Muscle of back (tissue), 11 donors: ENCODE measurements around the gene AANAT. TPM values are rescaled to one million over a fixed set of nuclear protein-coding genes. Genes with fewer than 3 reads are reported as not detected.

ENCODE experiments used
- DNase-seq, 3 donors: peaks; one replicate each; pipeline versions ENCODE4 v3.0.0 to v3.0.0-alpha.2; 2013
- polyA plus RNA-seq, 10 donors: library from polyadenylated mRNA; unstranded; fragments of 120-200 nt; gene quantifications; one replicate each; pipeline ENCODE4 v1.2.1, GENCODE V29; 2013; ENCODE audit not compliant: insufficient read length in 10 of 10

AANAT gene
- polyA plus RNA-seq, 10 donors: 0.17 to 0.83 (median 0.40) TPM; not detected in 4

DNA sequence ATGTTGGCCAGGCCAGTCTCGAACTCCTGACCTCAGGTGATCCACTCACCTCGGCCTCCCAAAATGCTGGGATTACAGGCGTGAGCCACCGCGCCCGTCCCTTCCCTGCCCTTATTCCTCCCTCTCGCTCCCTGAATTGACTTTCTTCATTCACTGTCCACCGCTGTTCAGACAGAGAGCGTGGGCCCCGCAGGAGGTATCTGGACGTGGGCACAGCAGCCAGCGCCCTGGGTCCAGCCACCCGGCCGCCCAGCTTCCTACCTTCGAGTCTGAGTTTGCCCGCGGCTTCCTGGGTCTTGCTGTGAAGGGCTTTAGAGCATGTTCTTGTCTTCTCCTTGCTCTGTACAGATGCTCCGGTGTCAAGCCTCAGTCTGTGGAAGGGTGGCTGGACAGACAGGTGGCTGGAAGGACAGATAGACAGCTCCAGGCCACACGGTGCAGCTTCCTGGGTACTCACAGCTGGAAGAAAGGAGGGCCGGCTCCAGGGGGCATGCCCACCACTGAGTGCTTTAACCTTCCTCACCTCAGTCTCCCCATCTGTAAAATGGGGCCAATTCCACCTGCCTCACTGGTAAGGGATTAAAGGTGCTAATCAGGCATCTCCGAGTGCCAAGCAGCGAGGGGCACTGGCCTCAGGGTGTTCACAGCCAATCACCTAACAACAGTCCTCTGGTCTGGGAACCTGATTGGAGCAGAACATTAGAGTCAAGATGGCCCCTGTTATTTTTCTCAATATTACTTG is 20.2 kb downstream of the AANAT start:
- DNase-seq: no peak

DNA sequence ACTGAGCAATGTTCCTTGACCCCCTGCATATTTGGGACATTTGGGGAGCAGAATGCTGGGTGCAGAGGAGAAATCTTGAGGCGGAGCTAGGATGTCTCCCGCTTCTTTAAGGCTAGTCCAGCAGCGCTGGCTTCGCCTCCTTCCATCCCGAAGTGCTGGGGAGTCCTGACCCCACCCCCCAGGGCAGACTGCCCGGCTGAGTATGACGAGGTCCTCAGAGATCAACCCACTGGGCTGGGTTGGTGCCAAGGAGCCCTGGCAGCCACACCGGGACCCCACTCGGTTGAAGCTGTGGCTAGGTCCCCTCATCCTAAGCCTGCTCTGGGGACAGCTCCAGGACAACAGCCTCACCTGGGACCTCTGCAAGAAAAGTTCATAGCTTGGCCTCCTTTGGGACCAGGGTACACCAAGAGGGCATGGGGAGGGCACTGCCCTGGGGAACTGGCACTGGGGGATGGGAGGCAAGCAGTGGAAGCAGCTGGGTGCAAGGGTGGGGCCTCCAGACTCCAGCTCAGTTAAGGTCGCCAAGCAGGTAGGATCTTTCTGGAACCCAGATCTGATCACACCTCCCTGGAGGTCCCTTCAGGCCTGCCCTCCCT is 22.8 kb downstream of the AANAT start:
- DNase-seq: no peak

DNA sequence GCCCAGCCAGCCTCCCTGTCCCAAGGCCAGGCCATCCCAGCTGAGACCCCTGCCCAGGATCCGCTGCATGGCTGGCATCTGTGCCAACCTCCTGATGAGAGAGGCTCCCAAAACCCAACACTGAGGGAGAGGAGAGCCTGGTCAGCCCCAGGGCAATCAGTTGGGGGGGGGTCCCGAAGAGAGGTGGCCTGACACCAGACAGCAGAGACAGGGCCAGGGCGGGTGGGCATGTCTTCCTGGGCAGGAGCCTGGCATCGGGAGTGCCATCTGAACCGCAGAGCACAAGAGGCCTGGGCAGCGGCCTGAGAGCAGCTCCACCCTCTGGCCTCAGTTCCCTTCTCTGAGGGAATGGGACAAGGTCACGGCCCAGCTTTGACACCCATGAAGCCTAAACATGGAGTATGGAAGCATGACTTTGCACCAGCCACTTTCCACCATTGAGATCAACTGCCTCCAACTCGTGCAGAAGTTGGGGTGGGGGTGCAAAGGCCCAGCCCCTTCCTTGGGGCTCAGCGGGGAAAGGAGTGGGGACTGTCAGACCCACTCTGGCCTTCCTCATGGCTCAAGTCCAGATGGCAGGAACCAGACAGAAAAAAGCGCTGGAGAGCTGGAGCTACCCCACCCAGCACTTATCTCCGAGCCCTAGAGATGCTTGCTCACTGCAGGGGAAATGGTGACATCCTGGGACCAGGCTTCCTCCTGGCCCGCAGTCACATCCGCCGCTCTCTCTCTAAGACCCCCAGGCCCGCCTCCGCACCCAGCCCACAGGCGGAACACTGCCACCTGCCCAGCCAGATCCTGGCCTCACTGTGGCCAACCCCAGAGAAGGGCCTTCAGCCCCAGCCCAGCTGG is 24.1 kb downstream of the AANAT start:
- DNase-seq: no peak

DNA sequence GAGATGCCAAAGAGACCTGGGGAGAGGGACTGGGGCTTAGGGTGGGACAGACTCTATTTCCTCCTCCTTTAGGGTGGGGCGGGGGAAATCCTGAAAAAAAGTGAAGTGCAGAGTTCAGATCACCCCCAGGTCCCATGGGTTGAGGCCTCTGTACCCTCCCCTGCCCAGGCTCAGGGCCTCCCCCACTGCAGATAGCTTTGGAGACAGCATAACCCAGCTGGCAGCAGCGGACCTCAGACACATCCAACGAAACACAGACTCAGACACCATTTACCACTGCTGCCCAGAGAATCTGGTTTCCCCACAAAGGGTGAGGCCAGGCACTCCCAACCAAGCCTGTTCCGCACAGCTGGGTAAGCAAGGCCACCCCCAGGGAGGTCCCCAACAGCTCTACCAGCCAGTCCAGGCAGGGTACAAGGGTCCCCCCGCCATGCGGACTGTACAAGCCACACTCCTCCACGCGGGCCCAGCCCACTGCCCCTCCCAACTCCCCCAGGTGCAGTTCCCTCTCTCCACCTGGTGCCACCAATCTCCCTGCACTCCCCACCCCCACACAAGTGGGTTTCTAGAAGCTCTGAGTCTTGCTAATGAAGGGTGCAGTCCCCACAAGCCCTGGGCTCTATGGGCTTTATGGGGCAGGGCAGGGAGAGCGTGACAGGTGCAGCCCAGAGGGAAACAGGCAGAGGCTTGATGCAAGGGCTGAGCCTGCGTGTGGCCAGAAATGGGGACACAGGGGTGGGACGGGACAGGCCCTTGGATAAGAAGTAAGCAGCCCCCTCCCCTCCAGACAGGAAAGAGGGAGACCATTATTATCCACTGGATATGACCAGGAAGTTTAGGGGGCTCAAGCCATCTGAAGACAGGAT is 25.0 kb downstream of the AANAT start:
- no peak for DNase-seq

DNA sequence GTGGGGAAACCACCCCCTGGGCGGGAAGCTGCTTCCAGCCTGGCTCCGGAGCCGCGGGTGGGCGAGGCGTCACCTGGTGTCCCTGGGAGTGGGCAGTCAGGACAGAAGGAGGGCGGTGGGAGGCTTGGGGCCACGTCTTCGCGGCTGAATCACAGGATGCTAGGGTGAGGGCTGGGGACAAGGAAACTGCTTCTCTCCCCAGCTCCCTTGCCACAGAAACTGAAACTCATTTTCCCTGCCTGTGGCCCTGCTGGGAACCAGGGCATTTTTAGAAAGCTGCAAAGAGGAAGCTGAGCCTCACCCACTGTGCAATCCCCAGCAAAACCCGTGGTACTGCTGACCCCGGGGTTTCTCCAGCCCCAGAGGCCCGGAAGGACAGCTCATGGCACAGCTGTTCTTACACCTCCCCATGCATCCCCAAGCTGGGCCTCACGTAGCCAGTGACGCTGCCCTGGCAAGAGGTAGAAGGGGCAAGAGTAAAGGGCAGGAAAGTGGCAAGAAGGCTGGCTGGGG is 25.6 kb downstream of the AANAT start:
- DNase-seq: peak; percentile 45 to 71 (median 55)

DNA sequence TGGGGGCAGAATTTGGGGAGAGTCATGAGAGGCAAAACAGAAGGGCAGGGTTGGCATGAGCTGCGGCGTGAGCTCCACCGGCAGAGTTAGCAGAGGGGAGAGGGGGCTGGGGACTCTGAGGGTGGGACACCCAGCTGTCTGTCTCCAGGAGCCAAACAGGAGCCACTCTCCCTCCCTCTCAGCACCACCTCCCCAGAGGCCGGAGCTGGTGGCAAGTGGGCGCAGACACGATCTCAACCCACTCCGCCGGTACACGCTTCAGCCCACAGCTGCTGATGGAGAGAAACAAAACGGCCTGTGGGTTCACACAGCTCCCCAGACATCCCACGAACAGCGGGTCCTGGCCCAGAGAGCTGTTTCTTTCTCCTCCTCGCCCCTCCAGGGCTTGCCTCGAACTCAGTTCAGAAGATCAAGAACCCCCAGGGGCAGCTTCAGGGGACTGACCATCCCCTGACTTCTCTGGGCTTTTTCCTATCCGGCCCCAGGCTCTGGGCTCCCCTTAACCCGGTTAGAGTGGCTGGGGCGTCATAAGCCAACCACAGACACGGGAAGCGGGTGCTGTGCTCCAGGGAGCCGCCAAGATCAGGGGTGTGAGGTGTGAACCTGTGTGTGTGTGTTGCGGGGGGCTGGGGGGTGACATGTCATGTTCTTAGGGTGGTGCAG is 26.2 kb downstream of the AANAT start:
- DNase-seq: no peak

DNA sequence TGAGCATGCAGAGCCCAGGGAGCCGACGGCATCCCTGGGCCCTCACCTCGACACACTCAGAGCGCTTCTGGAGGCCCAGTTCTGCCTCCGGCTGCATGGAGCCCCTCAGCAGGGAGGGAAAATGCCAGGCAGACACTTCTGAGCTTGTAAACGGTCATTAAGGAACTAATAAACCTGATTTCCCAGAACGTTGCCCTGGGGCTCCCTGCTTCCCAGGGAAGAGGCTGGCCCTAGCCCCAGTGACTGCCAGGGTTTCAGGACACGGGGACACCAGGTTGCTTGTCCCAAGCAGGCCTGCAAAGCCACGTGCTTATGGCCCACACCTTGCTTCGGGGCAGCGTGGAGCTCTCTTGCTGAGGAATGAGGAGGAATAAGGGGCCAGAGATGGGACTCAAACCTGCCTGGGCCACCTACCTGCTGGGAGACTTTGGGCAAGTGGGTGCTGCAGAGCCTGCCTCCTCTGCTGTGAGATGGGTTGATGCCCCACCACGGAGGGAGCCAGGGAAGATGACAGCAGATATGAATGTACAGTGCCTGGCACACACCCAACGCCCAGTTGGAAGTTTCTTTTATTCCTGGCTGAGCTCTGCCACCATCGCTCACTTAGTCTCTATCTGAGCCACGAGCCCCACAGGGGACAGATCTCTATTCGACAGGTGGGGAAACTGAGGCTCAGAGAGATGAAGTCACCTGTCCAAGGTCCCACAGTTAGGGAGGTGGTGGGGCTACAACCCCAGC is 28.4 kb downstream of the AANAT start:
- DNase-seq: no peak

DNA sequence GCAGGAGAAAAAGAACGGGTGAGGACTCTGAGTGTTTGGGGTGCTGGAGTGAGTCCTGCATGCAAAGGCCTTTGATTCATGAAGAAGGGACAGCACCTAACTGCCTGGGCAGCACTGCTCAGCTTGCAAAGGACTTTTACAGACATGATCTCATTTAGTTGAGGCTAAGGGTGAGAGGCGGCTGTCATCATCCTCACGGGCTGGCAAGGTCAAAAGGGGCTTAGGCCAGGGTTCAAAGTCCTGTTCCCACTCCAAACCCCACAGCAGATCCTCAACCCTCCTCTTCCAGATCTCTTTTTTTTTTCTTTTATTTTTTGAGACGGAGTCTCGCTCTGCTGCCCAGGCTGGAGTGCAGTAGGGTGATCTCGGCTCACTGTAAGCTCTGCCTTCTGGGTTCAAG is 29.1 kb downstream of the AANAT start:
- no peak for DNase-seq

DNA sequence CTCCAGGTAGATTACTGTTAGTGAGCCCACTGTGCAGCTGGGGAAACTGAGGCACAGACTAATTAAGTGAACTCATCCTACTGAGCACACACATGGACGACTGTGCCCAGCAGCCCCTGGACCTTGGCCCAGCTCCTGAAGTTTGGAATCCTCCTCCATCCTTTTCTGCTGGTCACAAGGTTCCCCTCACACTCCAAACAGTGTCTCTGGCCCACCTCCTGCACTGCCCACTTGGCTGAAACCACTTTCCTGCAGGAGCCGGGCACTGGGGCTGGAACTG is 30.2 kb downstream of the AANAT start:
- no peak for DNase-seq

DNA sequence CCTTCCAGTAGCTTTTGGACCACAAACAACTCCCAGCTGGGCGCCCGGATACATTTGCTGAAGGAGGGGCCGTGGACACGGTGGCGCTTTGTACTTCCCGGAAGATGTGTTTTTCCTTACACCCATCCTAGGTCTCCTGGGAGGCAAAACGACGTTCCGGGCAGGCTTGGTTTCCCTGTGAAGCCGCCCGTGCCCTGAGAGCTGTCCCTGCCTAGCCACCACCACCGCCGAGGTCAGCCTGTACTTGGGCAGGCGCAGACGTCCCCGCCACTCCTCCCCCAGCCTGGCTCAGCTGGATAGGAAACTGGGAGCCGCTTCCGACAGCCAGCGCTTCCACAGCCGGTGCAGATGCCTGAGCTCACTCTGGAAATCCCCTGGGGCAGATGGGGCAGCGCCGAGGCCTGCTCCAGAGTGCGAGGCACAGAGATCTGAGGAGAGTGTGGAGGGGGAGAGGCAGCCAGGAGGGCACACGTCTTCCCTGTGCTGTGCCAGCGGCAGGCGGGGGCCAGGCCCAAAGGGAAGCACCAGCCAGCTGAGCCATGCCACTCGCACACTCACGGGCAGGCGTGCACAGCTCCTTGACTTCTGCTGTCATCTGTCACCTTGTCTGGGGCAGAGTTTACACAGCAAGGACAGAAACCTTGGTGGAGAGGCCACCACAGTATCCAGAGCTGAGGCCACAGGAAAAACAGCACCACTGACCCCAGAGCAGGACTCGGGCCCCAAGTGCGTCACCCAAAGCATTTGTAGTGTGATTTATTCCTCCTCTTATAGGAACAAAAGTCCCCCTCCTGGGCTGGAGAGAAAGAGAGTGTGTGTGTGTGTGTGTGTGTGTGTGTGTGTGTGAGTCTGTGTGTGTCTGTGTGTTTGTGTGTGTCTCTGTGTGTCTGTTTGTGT is 30.8 kb downstream of the AANAT start:
- peak; percentile 58 to 84 (median 64) for DNase-seq

DNA sequence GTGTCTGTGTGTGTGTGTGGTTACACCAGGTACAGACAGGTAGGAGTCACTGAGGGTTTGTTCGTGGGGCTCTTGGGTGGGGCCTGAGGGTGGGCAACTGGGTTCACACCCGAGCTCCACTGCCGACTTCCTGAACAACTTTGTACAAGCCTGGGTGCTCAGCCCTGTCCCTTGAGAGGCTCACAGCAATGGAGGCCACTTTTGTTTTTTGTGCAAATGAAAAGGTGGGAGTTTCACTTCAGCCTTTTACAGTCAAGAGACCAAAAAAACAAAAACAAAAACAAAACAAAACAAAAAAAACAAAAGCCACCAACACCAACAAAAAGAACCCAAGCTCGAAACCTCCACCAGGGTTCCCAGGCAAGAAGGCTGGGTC is 31.5 kb downstream of the AANAT start:
- DNase-seq: no peak

DNA sequence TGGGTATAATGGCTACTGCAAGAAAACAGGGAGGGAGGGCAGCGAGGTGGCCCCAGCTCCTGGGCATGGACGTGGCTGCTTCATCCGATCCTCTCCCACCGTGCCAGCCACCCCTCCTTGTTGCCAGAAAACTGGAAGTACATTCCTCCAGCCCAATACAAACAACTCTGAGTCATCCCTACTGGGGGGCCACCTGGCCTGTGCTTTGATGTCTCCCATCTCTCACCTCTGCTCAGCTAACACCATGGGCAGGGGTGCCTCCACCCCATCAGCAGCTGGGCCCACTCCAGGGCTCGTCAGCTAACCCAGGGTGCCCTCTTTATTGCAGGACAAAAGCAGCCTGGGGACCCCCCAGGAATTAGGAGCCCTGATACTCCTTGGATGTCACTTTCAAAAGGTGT is 31.9 kb downstream of the AANAT start:
- no peak for DNase-seq

DNA sequence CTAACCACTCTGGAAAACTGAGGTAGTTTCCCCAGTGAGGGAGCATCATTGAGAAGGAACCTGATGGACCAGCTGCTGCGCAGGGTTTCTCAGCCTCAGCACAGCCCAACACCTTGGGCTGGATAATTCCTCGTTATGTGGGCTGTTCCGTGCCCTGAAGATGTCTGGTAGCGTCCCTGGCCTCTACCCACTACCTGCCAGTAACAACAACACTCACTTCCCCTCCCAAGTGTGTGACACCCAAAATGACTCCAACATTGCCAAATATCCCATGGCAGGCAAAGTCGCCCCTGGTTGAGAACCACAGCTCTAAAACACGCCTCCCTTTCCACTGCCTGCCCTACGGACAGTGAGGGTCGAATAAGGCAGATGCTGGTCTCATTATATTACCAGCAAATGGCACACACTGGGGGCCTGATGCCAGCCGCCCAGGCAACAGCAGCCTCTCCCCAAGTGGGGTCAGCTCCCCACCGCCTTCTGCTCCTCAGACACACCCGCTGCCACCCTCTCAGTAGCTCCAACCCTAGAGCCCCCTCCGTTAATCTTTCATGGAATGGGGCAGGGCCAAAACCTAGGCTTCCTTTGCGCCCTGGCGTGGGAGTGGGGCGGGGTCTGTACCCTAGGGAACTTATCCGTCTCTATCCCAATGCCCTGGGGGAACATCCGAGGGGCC is 32.8 kb downstream of the AANAT start:
- DNase-seq: no peak

DNA sequence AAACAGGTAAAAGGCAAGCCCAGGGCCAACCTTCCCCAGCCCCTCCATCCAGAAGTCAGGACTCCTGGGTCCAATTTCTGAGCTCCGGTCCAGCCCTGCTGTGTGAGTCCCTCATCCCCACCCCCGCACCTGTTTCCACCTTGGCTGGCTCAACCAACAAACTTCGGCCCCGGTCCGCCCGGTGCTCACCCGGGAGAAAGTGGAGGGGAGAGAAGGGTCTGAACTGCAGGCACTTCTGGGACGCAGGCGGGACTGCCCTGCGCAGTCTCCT is 33.3 kb downstream of the AANAT start:
- no peak for DNase-seq

DNA sequence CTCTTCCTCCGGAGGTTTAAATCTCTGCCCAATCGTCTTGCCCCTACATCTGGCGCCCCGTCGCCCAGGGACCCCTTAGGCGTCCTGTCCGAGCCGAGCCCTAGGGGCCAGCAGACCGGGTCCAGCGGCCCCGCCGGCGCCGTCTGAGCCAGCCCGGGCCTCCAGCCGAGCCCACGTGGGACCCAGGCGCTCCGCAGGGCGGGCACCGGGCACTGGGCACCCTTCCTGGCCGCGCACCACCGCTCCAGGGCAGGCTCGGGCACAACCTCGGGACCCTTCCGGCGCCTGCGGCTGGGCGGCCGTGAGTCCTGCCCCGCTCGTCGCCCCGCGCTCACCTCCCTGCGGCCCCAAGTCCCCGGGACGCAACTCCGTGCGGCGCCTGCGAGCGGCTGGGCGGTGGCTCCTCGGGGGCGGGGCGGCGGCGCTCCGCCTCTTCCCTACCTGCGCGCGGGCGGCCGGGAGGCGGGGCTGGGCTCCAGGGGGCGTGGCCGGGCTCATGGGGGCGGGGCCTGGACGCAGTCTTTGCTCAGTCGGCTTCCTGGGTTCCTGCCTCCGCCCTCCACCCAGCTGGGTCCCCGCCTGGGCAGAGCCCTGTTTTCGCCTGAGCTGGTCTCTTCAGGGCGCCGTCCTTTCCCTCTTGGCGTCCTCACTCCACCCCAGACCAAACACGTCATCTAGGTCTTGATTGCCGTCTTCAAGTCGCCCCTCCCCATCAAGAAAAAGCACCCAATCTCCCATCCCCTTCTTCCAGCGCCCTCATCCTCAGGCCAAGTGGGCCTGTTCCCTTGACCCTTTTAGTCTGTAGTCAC is 33.8 kb downstream of the AANAT start, which contains the start of gene RHBDF2:
Gene RHBDF2 (minus strand): TSS at position 406 of the 809 bp plus-strand sequence. CDS start 19,899 bp downstream, outside the sequence.
- DNase-seq: peak; percentile 46 to 79 (median 63)

DNA sequence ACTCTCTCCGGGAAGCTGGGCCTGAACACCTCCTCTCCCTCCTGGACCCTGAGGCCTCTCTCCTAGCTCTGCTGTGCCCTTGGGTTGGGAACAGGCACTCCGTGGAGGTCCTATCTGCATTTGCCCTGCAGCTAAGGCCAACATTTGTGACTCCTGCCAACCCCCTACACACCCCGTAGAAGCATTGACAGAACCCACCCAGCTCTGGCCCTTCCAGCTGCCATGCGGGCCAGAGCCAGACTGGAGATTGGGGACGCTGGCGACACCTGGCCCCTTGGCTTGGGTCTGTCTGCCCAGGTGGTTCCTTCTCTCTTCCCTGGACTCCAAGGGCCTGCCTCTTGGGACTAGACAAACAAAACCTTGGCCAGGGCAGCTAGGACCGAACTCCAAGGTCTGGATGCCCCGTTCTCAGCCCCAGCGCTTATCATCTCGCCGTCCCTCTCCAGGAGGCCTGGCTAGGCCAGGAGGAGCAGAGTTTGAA is 34.5 kb downstream of the AANAT start:
- no peak for DNase-seq

DNA sequence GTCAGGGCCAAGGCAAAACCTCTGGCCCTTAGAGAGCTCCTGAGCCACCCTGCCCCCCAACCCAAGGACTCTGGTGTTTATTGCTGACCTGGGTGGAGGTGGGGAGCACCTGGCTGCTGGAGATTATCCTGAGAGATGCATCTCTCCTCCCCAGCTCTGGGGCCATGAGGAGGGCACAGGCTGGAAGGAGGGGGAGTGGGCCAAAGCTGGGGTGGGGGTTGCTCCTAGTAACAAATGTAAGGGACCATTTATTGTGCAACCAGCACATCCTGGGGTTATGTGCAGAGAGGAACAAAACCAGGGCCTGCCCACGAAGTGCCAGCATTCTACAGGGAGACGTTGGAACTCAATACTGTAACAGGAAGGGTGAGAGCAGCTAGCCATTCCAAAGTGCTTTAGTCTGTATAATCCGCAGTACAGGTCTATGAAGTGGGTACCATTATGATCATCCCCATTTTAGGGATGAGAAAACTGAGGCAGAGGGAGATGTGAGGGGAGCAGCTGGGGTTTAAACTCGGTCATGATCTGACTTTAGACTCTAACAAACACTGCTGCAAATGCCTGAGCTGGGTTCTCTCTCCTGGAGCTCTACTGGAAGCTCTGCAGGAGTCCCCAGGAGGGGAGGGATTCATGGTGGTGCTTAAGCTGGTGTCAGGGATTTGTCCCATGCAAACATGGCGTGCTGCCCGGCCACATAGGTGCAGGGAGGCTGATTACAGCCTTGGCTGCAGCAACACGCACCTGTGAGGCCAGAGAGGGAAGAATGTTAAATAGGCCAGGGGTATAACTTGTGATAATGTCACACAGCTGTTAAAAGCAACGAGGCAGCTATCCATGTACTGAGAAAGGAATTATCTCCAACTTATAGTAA is 35.2 kb downstream of the AANAT start:
- DNase-seq: no peak
